NCI-H128 (cell line): ENCODE data around the gene RAB23.

Experiments
- DNase-seq: peaks from one replicate; lab custom pipeline; 2025; ENCODE audit not compliant: unreplicated experiment; lab: John Stamatoyannopoulos, UW

The RAB23 gene

DNA sequence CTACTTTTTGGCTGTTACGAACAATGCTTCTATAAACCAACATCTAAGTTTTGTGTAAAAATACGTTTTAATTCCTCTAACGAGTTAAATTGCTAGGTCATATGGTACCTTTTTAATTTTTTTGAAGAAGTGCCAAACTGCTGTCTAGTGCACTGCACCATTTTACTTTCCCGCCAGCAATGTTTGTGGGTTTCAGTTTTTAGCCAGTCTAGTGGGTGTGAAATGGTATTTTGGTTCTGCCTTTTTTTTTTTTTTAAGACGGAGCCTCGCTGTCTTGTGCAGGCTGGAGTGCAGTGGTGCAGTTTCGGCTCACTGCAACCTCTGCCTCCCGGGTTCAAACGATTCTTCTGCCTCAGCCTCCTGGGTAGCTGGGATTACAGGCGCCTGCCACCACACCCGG, 84.1 kb downstream of the RAB23 start:
- no peak for DNase-seq

DNA sequence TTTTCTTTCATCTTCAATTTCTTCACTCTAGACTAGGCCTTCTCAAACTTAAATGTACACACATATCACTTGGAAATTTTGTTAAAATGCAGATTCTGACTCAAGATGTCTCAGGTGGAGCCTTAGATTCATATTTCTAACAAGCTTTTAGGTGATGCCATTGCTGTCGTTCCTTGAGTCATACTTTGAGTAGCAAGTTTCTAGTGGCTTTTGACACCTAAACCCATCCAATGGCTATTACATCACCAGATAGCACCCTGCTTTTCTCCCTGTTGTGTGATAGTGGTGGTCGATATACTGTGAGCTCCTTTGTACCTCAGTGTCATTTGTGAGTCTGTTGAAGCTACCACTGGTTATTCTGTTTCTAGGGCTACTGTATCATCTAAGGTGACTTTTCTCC, 84.8 kb downstream of the RAB23 start:
- no peak for DNase-seq
